ENCODE results near the gene CBL. TPM values are rescaled to one million over a fixed set of nuclear protein-coding genes. Genes with fewer than 3 reads are reported as not detected.

The CBL gene
- total RNA-seq, 2 donors from 2014 or later = 45.4 to 52.7 TPM

DNA sequence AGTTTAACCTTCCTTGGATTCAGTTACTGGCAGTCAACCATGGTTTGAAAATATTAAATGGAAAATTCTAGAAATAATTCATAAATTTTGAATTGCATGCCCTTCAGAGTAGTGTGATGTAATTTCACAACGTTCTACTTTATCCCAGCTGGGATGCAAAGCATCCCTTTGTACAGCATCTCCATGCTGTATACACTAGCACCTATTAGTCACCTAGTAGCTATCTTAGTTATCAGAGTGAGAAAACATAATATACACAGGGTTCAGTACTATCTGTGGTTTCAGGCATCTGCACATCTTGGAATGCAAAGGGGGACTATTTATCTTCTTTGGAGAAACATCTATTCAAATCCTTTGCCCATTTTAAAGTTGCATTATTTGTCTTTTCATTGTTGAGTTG lies 30.8 kb downstream of the CBL start:
- DNase-seq (no peak), ATAC-seq (replicated peaks in 1 of 2) (peak in 1 of 2 donors; percentile 67)
- Mint-ChIP-seq H3K9me3 (no peaks in the 10 kb centered on the region), H3K27me3 (ENCODE audit: low read depth) (no peaks in the 10 kb centered on the region), H3K36me3 (ENCODE audit: insufficient read depth in 2 of 2) (peaks cover 12 to 29% of the 10 kb centered on the region in 2 donors), H3K4me3 (peak overlapping the region in 1 of 2 donors; percentile 35), H3K27ac (no peak overlapping the region), H3K4me1 (ENCODE audit: low read depth) (peaks cover 58% of the 10 kb centered on the region)

DNA sequence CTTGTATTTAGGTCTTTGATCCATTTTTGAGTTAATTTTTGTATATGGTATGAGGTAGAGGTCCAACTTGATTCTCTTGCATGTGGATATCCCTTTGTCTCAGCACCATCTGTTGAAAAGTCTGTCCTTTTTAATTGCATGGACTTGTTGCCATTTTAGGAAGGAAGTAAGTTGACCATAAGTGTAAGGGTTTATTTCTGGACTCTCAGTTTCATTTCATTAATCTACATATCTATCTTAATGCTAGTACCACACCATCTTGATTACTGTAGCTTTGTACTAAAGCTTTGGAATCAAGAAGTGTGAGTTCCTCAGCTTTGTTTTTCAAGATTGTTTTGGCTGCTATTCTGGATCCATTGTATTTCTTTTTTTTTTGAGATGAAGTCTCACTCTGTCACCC lies 31.4 kb downstream of the CBL start:
- ATAC-seq (replicated peaks in 1 of 2) (no peak), DNase-seq (no peak)
- peaks cover 60% of the 10 kb centered on the region for H3K4me1 Mint-ChIP-seq (ENCODE audit: low read depth)
- H3K27ac Mint-ChIP-seq = no peak overlapping the region
- H3K4me3 Mint-ChIP-seq = no peak overlapping the region
- H3K36me3 Mint-ChIP-seq (ENCODE audit: insufficient read depth in 2 of 2) = peaks cover 11 to 29% of the 10 kb centered on the region in 2 donors
- H3K9me3 Mint-ChIP-seq = no peaks in the 10 kb centered on the region
- no peaks in the 10 kb centered on the region for H3K27me3 Mint-ChIP-seq (ENCODE audit: low read depth)

DNA sequence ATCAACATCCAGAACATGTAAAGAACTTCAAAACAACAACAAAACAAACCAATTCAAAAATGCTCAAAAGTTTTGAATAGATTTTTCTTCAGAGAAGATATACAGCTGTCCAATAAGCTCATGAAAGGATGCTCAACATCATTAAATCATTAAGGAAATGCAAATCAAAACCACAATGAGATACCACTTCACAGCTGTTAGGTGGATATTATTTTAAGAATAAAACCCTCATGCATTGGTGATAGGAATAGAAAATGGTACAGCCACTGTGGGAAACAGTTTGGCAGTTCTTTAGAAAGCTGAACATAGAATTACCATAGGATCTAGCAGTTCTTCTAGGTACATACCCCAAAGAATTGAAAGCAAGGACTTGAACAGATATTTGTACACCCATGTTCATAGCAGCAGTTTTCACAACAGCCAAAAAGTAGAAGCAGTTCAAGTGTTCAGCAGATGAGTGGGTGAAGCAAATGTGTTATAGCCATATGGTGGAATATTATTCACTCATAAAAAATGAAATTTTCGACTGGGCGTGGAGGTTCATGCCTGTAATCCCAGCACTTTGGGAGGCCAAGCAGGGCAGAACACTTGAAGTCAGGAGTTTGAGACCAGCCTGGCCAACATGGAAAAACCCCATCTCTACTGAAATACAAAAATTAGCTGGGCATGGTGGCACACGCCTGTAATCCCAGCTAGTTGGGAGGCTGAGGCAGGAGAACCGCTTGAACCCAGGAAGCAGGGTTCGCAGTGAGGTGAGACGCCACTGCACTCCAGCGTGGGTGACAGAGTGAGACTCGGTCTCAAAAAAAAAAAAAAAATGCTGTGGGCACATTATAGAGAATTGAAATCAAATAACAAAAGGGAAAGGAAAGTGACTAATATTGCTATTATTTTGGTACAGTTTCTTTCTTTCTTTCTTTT lies 42.9 kb downstream of the CBL start:
- ATAC-seq (replicated peaks in 1 of 2) (no peak), DNase-seq (no peak)
- Mint-ChIP-seq H3K36me3 (ENCODE audit: insufficient read depth in 2 of 2) (peaks cover 2 to 7% of the 10 kb centered on the region in 2 donors), H3K27me3 (ENCODE audit: low read depth) (no peaks in the 10 kb centered on the region), H3K27ac (no peak overlapping the region), H3K4me3 (no peak overlapping the region), H3K4me1 (ENCODE audit: low read depth) (peaks cover 47% of the 10 kb centered on the region), H3K9me3 (no peaks in the 10 kb centered on the region)

DNA sequence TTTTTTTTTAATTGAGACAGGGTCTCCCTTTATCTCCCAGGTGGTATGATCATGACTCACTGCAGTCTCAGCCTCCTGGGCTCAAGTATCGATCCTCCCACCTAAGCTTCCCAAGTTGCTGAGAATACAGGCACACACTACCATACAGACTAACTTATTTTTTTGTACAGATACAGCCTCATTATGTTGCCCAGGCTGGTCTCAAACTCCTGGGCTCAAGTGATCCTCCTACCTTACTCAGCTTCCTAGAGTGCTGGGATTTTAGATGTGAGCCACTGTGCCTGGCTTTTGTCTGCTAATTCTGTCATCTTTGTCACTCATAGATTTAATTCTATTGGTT lies 43.5 kb downstream of the CBL start:
- peaks cover 52% of the 10 kb centered on the region for H3K4me1 Mint-ChIP-seq (ENCODE audit: low read depth)
- ATAC-seq (replicated peaks in 1 of 2) = peak; percentile 3 to 26
- no peaks in the 10 kb centered on the region for H3K27me3 Mint-ChIP-seq (ENCODE audit: low read depth)
- peak overlapping the region in 1 of 2 donors; percentile 26 for H3K4me3 Mint-ChIP-seq
- peaks cover 2 to 5% of the 10 kb centered on the region in 2 donors for H3K36me3 Mint-ChIP-seq (ENCODE audit: insufficient read depth in 2 of 2)
- DNase-seq = no peak
- peak overlapping the region; percentile 38 for H3K27ac Mint-ChIP-seq
- H3K9me3 Mint-ChIP-seq = no peaks in the 10 kb centered on the region

DNA sequence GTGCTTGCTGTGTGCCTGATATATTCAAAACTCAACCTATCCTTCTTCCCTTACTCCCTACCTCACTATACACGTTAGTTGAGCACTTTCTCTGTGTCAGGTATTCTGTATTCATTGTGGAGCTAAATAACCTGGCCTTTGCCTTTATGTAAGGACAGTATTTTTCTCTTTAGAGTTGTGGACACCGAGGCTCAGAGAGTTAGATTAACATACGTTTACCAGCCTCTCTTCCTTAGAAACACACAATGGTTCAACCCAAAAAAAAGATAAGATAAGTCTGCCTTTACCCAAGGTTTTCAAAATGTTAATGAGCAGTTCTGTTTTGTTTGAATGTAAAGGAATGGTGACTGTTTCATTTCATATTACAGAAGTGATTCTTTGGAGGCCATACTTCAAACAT lies 45.0 kb downstream of the CBL start:
- no peak overlapping the region for H3K4me3 Mint-ChIP-seq
- H3K9me3 Mint-ChIP-seq = no peaks in the 10 kb centered on the region
- ATAC-seq (replicated peaks in 1 of 2) (no peak), DNase-seq (no peak)
- no peak overlapping the region for H3K27ac Mint-ChIP-seq
- H3K36me3 Mint-ChIP-seq (ENCODE audit: insufficient read depth in 2 of 2) = peaks cover 2 to 10% of the 10 kb centered on the region in 2 donors
- no peaks in the 10 kb centered on the region for H3K27me3 Mint-ChIP-seq (ENCODE audit: low read depth)
- H3K4me1 Mint-ChIP-seq (ENCODE audit: low read depth) = peaks cover 58% of the 10 kb centered on the region

DNA sequence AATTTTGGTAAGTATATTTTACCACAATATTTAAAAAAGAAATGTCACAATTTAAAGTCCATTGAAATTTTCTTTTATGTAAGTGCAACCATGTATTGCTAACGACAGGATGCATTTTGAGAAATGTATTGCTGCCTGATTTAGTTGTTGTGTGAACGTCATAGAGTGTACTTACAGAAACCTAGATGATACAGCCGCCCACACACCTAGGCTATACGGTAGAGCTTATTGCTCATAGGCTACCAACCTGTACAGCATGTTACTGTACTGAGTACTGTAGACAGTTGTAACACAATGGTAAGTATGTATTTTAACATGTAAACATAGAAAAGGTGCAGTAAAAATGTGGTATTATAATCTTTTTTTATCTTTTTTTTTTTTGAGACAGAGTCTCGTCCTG lies 48.1 kb downstream of the CBL start:
- H3K4me3 Mint-ChIP-seq = no peak overlapping the region
- no peaks in the 10 kb centered on the region for H3K27me3 Mint-ChIP-seq (ENCODE audit: low read depth)
- H3K36me3 Mint-ChIP-seq (ENCODE audit: insufficient read depth in 2 of 2) = peaks cover 0 to 8% of the 10 kb centered on the region in 2 donors
- DNase-seq (peak; percentile 66 to 80), ATAC-seq (replicated peaks in 1 of 2) (peak; percentile 99)
- peaks cover 69% of the 10 kb centered on the region for H3K4me1 Mint-ChIP-seq (ENCODE audit: low read depth)
- H3K27ac Mint-ChIP-seq = no peak overlapping the region
- H3K9me3 Mint-ChIP-seq = no peaks in the 10 kb centered on the region

DNA sequence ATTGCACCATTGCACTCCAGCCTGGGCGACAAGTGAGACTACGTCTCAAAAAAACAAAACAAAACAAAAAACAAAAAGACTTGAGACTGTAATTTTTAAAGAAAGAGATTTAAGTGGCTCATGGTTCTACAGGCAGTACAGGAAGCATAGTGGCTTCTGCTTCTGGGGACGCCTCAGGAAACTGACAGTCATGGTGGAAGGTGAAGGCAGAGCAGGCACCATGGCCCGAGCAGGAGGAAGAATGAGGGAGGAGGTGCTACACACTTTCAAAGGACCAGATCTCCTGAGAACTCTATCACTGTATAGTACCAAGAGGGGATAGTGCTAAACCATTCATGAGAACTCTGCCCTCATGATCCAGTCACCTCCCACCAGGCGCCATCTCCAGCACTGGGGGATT lies 52.0 kb downstream of the CBL start:
- Mint-ChIP-seq H3K4me3 (peak overlapping the region; percentile 30 to 61), H3K27me3 (ENCODE audit: low read depth) (no peaks in the 10 kb centered on the region), H3K36me3 (ENCODE audit: insufficient read depth in 2 of 2) (peaks cover 0 to 6% of the 10 kb centered on the region in 2 donors), H3K4me1 (ENCODE audit: low read depth) (peaks cover 55% of the 10 kb centered on the region), H3K9me3 (no peaks in the 10 kb centered on the region), H3K27ac (peak overlapping the region; percentile 9)
- DNase-seq = peak in 1 of 2 donors; percentile 6
- ATAC-seq (replicated peaks in 1 of 2) = no peak

DNA sequence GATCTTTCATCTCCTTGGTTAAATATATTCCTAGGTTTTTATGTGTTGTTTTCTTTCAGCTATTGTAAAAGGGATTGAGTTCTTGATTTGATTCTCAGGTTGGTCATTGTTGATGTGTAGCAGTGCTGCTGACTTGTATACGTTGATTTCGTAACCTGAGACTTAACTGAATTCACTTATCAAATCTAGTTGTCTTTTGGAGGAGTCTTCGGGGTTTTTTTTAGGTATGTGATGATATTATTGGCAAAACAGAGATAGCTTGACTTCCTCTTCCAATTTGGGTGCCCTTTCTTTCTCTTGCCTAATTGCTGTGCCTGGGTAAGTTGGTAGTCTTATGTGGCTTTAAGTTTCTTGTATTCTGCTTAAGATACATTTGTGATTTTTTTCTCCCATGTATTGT lies 52.8 kb downstream of the CBL start:
- H3K4me1 Mint-ChIP-seq (ENCODE audit: low read depth) = peaks cover 49% of the 10 kb centered on the region
- H3K27me3 Mint-ChIP-seq (ENCODE audit: low read depth) = no peaks in the 10 kb centered on the region
- peak overlapping the region in 1 of 2 donors; percentile 3 for H3K4me3 Mint-ChIP-seq
- no peak for DNase-seq
- no peaks in the 10 kb centered on the region for H3K9me3 Mint-ChIP-seq
- no peak overlapping the region for H3K27ac Mint-ChIP-seq
- ATAC-seq (replicated peaks in 1 of 2) = no peak
- peaks cover 0 to 5% of the 10 kb centered on the region in 2 donors for H3K36me3 Mint-ChIP-seq (ENCODE audit: insufficient read depth in 2 of 2)

DNA sequence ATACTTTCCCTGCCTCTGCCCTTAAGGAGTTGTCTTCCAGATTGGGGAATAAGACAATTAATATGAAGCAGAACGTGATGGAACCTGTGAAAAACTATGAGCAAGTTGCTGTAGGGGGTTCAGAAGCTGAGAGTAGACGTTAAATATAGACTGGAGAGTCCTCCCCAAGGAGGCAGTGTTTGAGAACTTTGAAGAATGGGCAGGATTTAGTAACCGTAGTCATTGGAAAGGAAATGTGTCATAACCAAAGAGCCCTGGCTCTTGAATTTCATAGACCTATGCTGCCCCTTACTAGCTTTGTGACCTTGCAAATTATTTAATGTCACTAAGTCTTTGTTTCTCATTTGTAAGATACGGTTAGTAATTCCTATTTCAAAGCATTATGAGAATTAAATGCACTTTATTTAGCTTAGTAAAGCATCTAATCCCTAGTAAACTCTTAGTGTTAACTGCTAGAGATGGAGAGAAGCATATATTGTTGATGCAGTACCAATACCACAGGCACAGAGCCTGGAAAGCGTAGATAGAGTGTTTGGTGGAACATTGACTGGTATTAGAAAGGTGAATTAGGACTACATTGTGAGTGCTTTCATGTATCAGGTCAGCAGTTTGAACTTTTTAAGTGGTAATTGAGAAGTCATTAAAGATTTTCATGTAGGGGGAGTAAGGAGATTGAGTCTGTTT lies 56.7 kb downstream of the CBL start:
- H3K9me3 Mint-ChIP-seq = no peaks in the 10 kb centered on the region
- no peak overlapping the region for H3K4me3 Mint-ChIP-seq
- H3K36me3 Mint-ChIP-seq (ENCODE audit: insufficient read depth in 2 of 2) = no peaks in the 10 kb centered on the region
- H3K27me3 Mint-ChIP-seq (ENCODE audit: low read depth) = no peaks in the 10 kb centered on the region
- DNase-seq (peak; percentile 13 to 29), ATAC-seq (replicated peaks in 1 of 2) (peak; percentile 86 to 87)
- peaks cover 57% of the 10 kb centered on the region for H3K4me1 Mint-ChIP-seq (ENCODE audit: low read depth)
- no peak overlapping the region for H3K27ac Mint-ChIP-seq

DNA sequence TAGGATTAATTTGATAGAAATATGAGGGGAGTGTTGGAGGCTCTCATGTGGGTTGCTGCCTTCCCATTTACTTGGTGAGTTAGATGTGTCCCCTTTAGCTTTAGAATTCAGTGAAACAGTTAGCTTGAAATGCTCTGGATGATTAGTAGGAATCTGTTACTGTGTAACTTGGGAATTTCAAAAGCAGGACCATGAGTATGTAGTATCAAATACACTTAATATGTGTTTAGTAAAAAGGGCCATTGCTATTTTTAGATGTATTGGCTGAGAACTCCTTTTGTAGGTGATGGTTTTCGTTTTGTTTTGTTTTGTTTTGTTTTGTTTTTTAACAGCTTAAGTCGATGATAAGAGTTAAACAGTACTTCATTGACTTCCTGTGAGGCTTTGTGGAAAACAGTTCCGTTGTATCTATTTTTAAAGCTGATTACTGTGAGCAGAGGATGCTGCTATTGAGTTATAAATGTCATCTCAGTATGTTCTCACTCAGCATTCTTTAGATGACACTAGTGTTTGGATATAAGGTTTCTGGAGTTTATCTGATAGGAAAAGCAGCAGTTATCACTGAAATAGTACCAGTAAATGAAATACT lies 57.3 kb downstream of the CBL start:
- Mint-ChIP-seq H3K4me1 (ENCODE audit: low read depth) (peaks cover 57% of the 10 kb centered on the region), H3K36me3 (ENCODE audit: insufficient read depth in 2 of 2) (peaks cover 0 to 2% of the 10 kb centered on the region in 2 donors), H3K27ac (no peak overlapping the region), H3K9me3 (no peaks in the 10 kb centered on the region), H3K4me3 (no peak overlapping the region), H3K27me3 (ENCODE audit: low read depth) (no peaks in the 10 kb centered on the region)
- DNase-seq (no peak), ATAC-seq (replicated peaks in 1 of 2) (no peak)

DNA sequence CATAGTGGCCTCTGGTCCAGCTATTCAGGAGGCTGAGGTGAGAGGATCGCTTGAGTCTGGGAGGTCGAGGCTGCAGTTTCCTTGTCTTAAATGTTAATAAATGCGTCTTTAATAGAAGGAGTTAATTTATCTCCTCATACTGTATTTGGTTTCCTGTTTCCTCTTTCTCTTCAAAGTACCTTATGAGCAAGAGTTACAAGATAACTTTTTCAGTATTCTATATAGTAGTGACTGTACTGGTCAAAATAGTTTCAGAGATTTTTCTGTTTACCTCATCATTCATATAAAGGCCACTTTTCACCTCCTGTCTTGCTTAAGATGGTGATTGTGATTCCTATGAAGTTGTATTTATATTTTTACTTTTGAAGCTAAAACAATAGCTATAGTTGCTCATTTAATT lies 59.9 kb downstream of the CBL start:
- ATAC-seq (replicated peaks in 1 of 2) (no peak), DNase-seq (no peak)
- Mint-ChIP-seq H3K36me3 (ENCODE audit: insufficient read depth in 2 of 2) (peaks cover 0 to 2% of the 10 kb centered on the region in 2 donors), H3K9me3 (no peaks in the 10 kb centered on the region), H3K4me3 (peak overlapping the region; percentile 58 to 74), H3K4me1 (ENCODE audit: low read depth) (peaks cover 40% of the 10 kb centered on the region), H3K27ac (peak overlapping the region; percentile 79), H3K27me3 (ENCODE audit: low read depth) (no peaks in the 10 kb centered on the region)

DNA sequence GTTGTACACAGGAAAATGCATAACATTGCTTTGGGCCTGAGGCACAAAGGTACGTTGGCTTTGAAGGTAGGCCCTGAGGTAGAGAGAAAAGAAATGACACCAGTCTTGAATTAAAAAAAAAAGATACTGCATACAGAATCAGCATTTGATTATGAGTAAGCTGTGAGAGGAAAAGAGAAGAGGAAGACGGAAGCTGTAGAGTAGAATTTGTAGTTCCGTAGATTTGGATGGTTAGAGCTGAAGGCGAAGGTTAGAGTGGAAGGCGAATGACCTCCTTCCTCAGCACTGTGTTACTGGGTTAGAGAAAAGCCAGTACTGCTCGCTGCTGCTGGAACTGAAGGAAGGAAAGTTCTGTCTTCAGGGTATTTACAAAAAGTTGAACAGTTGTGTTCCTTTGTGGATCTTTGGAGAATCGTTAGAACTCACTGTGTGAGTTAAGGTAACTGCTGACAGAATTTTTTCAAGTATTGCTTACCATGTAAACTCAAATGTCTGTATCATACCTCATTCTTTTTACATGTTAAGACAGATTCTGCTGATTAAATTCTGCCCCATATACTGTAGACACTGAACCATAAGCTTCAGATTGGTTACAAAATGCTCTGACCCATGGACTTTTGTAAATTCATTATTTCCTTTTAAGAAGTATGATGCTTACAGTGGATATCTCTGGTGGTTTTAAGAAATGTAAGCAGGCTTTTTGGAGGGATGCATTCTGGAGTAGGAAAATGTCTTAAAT lies 60.5 kb downstream of the CBL start:
- DNase-seq (no peak), ATAC-seq (replicated peaks in 1 of 2) (peak; percentile 45 to 47)
- Mint-ChIP-seq H3K27ac (peak overlapping the region; percentile 79), H3K9me3 (no peaks in the 10 kb centered on the region), H3K4me1 (ENCODE audit: low read depth) (peaks cover 40% of the 10 kb centered on the region), H3K27me3 (ENCODE audit: low read depth) (no peaks in the 10 kb centered on the region), H3K36me3 (ENCODE audit: insufficient read depth in 2 of 2) (peaks cover 0 to 2% of the 10 kb centered on the region in 2 donors), H3K4me3 (peak overlapping the region; percentile 58 to 74)
